Measurements from ENCODE around the gene LAMTOR4. TPM values are rescaled to one million over a fixed set of nuclear protein-coding genes. Genes with fewer than 3 reads are reported as not detected.
"Not testable (repeated sequence)": the region's sequence is repeated elsewhere in the genome, so short reads cannot be mapped to it uniquely, and the experiment has no call there.

LAMTOR4 gene
- polyA plus RNA-seq, 1 donor from 2014 or later = 333 TPM

DNA sequence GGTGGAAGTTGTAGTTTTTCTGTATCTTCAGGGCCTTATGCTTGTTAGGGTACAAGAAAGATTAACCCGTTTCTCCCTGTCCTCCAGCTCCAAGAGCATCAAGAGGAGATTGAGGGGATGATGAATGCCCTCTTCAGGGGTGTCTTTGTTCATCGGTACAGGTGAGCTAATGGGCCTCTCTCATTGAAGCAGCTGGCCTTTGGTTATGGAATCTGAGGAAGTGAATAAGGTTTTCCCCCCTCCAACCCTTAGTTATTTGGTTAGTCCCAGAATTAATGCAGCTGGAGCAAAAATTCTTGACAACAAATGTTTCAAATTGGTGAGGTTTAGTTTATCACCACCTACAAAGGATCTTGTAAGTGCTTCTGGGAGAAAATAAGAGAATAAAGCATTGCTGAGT lies 46.5 kb downstream of the LAMTOR4 start:
- no peak for TF ChIP-seq EP300 (conservative IDR thresholded peaks at IDR 0.05; ENCODE audit: poor library complexity, severe bottlenecking)
- TF ChIP-seq MXI1 (conservative IDR thresholded peaks at IDR 0.05; ENCODE audit: poor library complexity, severe bottlenecking) = no peak
- TF ChIP-seq POLR2AphosphoS5 (IDR thresholded peaks at IDR 0.05) = no peak
- TF ChIP-seq, protein P1, sequence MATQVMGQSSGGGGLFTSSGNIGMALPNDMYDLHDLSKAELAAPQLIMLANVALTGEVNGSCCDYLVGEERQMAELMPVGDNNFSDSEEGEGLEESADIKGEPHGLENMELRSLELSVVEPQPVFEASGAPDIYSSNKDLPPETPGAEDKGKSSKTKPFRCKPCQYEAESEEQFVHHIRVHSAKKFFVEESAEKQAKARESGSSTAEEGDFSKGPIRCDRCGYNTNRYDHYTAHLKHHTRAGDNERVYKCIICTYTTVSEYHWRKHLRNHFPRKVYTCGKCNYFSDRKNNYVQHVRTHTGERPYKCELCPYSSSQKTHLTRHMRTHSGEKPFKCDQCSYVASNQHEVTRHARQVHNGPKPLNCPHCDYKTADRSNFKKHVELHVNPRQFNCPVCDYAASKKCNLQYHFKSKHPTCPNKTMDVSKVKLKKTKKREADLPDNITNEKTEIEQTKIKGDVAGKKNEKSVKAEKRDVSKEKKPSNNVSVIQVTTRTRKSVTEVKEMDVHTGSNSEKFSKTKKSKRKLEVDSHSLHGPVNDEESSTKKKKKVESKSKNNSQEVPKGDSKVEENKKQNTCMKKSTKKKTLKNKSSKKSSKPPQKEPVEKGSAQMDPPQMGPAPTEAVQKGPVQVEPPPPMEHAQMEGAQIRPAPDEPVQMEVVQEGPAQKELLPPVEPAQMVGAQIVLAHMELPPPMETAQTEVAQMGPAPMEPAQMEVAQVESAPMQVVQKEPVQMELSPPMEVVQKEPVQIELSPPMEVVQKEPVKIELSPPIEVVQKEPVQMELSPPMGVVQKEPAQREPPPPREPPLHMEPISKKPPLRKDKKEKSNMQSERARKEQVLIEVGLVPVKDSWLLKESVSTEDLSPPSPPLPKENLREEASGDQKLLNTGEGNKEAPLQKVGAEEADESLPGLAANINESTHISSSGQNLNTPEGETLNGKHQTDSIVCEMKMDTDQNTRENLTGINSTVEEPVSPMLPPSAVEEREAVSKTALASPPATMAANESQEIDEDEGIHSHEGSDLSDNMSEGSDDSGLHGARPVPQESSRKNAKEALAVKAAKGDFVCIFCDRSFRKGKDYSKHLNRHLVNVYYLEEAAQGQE (IDR thresholded peaks at IDR 0.05; ENCODE audit: borderline replicate concordance) = no peak
- no peak for TF ChIP-seq TAF1 (IDR thresholded peaks at IDR 0.05; ENCODE audit: low read depth)
- TF ChIP-seq RAD21 (conservative IDR thresholded peaks at IDR 0.05) = no peak
- TF ChIP-seq EZH2 (IDR thresholded peaks at IDR 0.05; ENCODE audit: borderline replicate concordance, insufficient read depth, low read length, poor library complexity, severe bottlenecking) = no peak
- TF ChIP-seq SMC3 (conservative IDR thresholded peaks at IDR 0.05; ENCODE audit: poor library complexity) = no peak
- TF ChIP-seq, protein P2, sequence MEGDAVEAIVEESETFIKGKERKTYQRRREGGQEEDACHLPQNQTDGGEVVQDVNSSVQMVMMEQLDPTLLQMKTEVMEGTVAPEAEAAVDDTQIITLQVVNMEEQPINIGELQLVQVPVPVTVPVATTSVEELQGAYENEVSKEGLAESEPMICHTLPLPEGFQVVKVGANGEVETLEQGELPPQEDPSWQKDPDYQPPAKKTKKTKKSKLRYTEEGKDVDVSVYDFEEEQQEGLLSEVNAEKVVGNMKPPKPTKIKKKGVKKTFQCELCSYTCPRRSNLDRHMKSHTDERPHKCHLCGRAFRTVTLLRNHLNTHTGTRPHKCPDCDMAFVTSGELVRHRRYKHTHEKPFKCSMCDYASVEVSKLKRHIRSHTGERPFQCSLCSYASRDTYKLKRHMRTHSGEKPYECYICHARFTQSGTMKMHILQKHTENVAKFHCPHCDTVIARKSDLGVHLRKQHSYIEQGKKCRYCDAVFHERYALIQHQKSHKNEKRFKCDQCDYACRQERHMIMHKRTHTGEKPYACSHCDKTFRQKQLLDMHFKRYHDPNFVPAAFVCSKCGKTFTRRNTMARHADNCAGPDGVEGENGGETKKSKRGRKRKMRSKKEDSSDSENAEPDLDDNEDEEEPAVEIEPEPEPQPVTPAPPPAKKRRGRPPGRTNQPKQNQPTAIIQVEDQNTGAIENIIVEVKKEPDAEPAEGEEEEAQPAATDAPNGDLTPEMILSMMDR (IDR thresholded peaks at IDR 0.05; ENCODE audit: poor library complexity, severe bottlenecking) = no peak
- Histone ChIP-seq H3K4me2 (ENCODE audit: low read length) (no peak overlapping the region), H3K27ac (ENCODE audit: low read length) (no peak overlapping the region), H2AFZ (ENCODE audit: low read depth, low read length) (no peak overlapping the region), H3K27me3 (ENCODE audit: insufficient read depth, low read depth, low read length) (no peaks in the 10 kb centered on the region), H4K20me1 (ENCODE audit: insufficient read depth) (no peaks in the 10 kb centered on the region), H3K9me3 (ENCODE audit: low read length) (no peaks in the 10 kb centered on the region), H3K4me3 (ENCODE audit: low read length) (no peak overlapping the region), H3K9ac (ENCODE audit: low read length) (no peak overlapping the region), H3K36me3 (ENCODE audit: insufficient read depth, low read length) (no peaks in the 10 kb centered on the region), H3K79me2 (replicated peaks; ENCODE audit: insufficient read depth, low read length) (no peaks in the 10 kb centered on the region), H3K9me2 (ENCODE audit: insufficient read depth, low read length) (no peaks in the 10 kb centered on the region), H3F3A (ENCODE audit: insufficient read depth, low read length, poor library complexity, severe bottlenecking) (no peaks in the 10 kb centered on the region)

DNA sequence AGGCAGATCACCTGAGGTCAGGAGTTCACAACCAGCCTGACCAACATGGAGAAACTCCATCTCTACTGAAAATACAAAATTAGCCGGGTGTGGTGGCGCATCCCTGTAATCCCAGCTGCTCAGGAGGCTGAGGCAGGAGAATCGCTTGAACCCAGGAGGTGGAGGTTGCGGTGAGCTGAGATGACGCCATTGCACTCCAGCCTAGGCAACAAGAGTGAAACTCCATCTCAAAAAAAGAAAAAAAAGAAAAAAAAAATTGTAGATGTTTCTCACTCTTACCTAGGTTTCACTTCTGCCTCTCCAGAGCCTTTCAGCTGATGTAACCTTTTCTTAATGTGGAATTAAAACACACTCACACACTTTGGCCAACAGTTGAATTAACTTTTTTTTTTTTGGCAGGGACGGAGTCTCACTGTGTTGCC lies 47.2 kb downstream of the LAMTOR4 start:
- H3F3A ChIP-seq (ENCODE audit: insufficient read depth, low read length, poor library complexity, severe bottlenecking); H3K27me3 ChIP-seq (ENCODE audit: insufficient read depth, low read depth, low read length): not testable (repeated sequence)

DNA sequence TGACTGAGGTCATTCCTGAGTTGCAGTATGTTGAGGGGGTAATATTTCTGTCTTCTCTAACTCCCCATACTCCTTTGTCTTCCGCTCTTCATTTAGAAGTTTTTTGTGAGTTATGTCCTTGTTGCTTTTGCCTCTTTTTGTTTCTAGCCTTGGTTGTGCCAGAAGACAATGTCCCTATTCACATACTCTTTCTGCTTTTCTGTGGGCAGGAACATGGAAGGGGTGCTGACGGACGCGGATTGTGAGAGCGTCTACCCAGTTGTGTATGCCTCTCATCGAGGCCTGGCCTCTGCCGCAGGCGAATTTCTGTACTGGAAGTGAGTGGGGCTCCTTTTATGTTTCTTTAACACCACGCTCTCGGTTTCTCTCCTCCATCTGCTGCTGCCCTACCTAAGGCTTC lies 49.5 kb downstream of the LAMTOR4 start:
- Histone ChIP-seq H4K20me1 (ENCODE audit: insufficient read depth) (no peaks in the 10 kb centered on the region), H3K4me2 (ENCODE audit: low read length) (no peak overlapping the region), H3K27ac (ENCODE audit: low read length) (no peak overlapping the region), H3K9ac (ENCODE audit: low read length) (no peak overlapping the region), H3K79me2 (replicated peaks; ENCODE audit: insufficient read depth, low read length) (no peaks in the 10 kb centered on the region), H3K36me3 (ENCODE audit: insufficient read depth, low read length) (no peaks in the 10 kb centered on the region), H3K4me3 (ENCODE audit: low read length) (no peak overlapping the region), H3K9me2 (ENCODE audit: insufficient read depth, low read length) (no peaks in the 10 kb centered on the region), H2AFZ (ENCODE audit: low read depth, low read length) (no peak overlapping the region), H3F3A (ENCODE audit: insufficient read depth, low read length, poor library complexity, severe bottlenecking) (no peaks in the 10 kb centered on the region), H3K27me3 (ENCODE audit: insufficient read depth, low read depth, low read length) (no peaks in the 10 kb centered on the region), H3K9me3 (ENCODE audit: low read length) (no peaks in the 10 kb centered on the region)
- TF ChIP-seq EP300 (conservative IDR thresholded peaks at IDR 0.05; ENCODE audit: poor library complexity, severe bottlenecking) = no peak
- TF ChIP-seq SMC3 (conservative IDR thresholded peaks at IDR 0.05; ENCODE audit: poor library complexity) = no peak
- TF ChIP-seq RAD21 (conservative IDR thresholded peaks at IDR 0.05) = no peak
- TF ChIP-seq MXI1 (conservative IDR thresholded peaks at IDR 0.05; ENCODE audit: poor library complexity, severe bottlenecking) = no peak
- TF ChIP-seq, protein P1 (IDR thresholded peaks at IDR 0.05; ENCODE audit: borderline replicate concordance) = no peak
- TF ChIP-seq TAF1 (IDR thresholded peaks at IDR 0.05; ENCODE audit: low read depth) = no peak
- TF ChIP-seq EZH2 (IDR thresholded peaks at IDR 0.05; ENCODE audit: borderline replicate concordance, insufficient read depth, low read length, poor library complexity, severe bottlenecking) = no peak
- TF ChIP-seq, protein P2 (IDR thresholded peaks at IDR 0.05; ENCODE audit: poor library complexity, severe bottlenecking) = no peak
- no peak for TF ChIP-seq POLR2AphosphoS5 (IDR thresholded peaks at IDR 0.05)

More for the DNA sequence above, 47.2 kb downstream of the LAMTOR4 start:
- not testable (repeated sequence) for H3K4me3 ChIP-seq (ENCODE audit: low read length); H3K27ac ChIP-seq (ENCODE audit: low read length); H4K20me1 ChIP-seq (ENCODE audit: insufficient read depth); H3K9ac ChIP-seq (ENCODE audit: low read length); H3K9me3 ChIP-seq (ENCODE audit: low read length); H3K36me3 ChIP-seq (ENCODE audit: insufficient read depth, low read length); H3K9me2 ChIP-seq (ENCODE audit: insufficient read depth, low read length); H3K4me2 ChIP-seq (ENCODE audit: low read length); H2AFZ ChIP-seq (ENCODE audit: low read depth, low read length); H3K79me2 ChIP-seq (replicated peaks; ENCODE audit: insufficient read depth, low read length)

Measured in neural cell (in vitro differentiated cells).